HUES48 (cell line): ENCODE data around the gene RAMAC.
A peak's percentile ranks its signal among the peaks of the same experiment; 100 is the strongest.
"Not testable (repeated sequence)": the region's sequence is repeated elsewhere in the genome, so short reads cannot be mapped to it uniquely, and the experiment has no call there.

Source experiments
- H3K27ac ChIP-seq: one replicate; pipeline ENCODE4 v1.7.0; 2013; ENCODE audit warnings: low read depth, low read length, inconsistent platforms
- H3K27me3 ChIP-seq: 2 replicates; pipeline ENCODE4 v1.6.1; 2013; ENCODE audit warnings: mild to moderate bottlenecking, low read length; ENCODE audit not compliant: control insufficient read depth, insufficient read depth
- H3K36me3 ChIP-seq: 2 replicates; pipeline ENCODE4 v1.6.1; 2013; ENCODE audit warnings: low read length; ENCODE audit not compliant: control insufficient read depth, insufficient read depth
- H3K4me1 ChIP-seq: 2 replicates; pipeline ENCODE4 v1.6.1; 2013; ENCODE audit warnings: mild to moderate bottlenecking, low read length; ENCODE audit not compliant: control insufficient read depth, insufficient read depth
- H3K4me3 ChIP-seq: 2 replicates; pipeline ENCODE4 v1.5.1; 2013; ENCODE audit warnings: mild to moderate bottlenecking, low read depth, low read length
- H3K9ac ChIP-seq: 2 replicates; pipeline ENCODE4 v1.6.1; 2013; ENCODE audit warnings: mild to moderate bottlenecking, low read depth, low read length, moderate library complexity
- H3K9me3 ChIP-seq: 2 replicates; pipeline ENCODE4 v1.6.1; 2013; ENCODE audit warnings: low read length; ENCODE audit not compliant: control insufficient read depth, insufficient read depth

Gene RAMAC

GRCh38 chr15:82993144-82993543 is 7.1 kb downstream of the RAMAC start:
- Histone ChIP-seq H3K36me3 (peaks cover 20% of the 10 kb centered on the region), H3K27ac (no peak overlapping the region)

GRCh38 chr15:82995076-82995475 is 9.1 kb downstream of the RAMAC start:
- H3K4me1 ChIP-seq, result no peaks in the 10 kb centered on the region
- peaks cover 5% of the 10 kb centered on the region for H3K36me3 ChIP-seq
- no peak overlapping the region for H3K4me3 ChIP-seq
- no peaks in the 10 kb centered on the region for H3K27me3 ChIP-seq
- no peaks in the 10 kb centered on the region for H3K9me3 ChIP-seq
- no peak overlapping the region for H3K9ac ChIP-seq
- no peak overlapping the region for H3K27ac ChIP-seq

More at GRCh38 chr15:82993144-82993543, 7.1 kb downstream of the RAMAC start:
- Histone ChIP-seq H3K9ac (no peak overlapping the region), H3K27me3 (no peaks in the 10 kb centered on the region), H3K4me1 (no peaks in the 10 kb centered on the region), H3K9me3 (no peaks in the 10 kb centered on the region), H3K4me3 (no peak overlapping the region)

GRCh38 chr15:82995938-82996337 is 9.9 kb downstream of the RAMAC start:
- H3K4me3 ChIP-seq, result no peak overlapping the region
- no peaks in the 10 kb centered on the region for H3K4me1 ChIP-seq
- H3K9me3 ChIP-seq, result no peaks in the 10 kb centered on the region
- H3K27me3 ChIP-seq, result no peaks in the 10 kb centered on the region
- H3K9ac ChIP-seq, result no peak overlapping the region
- no peak overlapping the region for H3K27ac ChIP-seq
- H3K36me3 ChIP-seq, result no peaks in the 10 kb centered on the region

GRCh38 chr15:82999426-82999825 is 13.4 kb downstream of the RAMAC start:
- Histone ChIP-seq H3K4me1 (no peaks in the 10 kb centered on the region), H3K36me3 (peaks cover 4% of the 10 kb centered on the region; the same call in 1 of the 2 replicates), H3K27me3 (no peaks in the 10 kb centered on the region), H3K27ac (no peak overlapping the region), H3K9ac (no peak overlapping the region), H3K9me3 (no peaks in the 10 kb centered on the region), H3K4me3 (no peak overlapping the region)

GRCh38 chr15:82999905-83000671 is 14.1 kb downstream of the RAMAC start:
- Histone ChIP-seq H3K4me1 (no peaks in the 10 kb centered on the region), H3K27ac (no peak overlapping the region), H3K27me3 (no peaks in the 10 kb centered on the region), H3K4me3 (no peak overlapping the region), H3K9ac (no peak overlapping the region), H3K9me3 (no peaks in the 10 kb centered on the region), H3K36me3 (peaks cover 10% of the 10 kb centered on the region; the same call in 1 of the 2 replicates)

- not testable (repeated sequence) for H3K9ac ChIP-seq, H3K4me3 ChIP-seq, H3K9me3 ChIP-seq, H3K4me1 ChIP-seq, H3K27ac ChIP-seq, H3K27me3 ChIP-seq
- H3K36me3 ChIP-seq, result peaks cover 12% of the 10 kb centered on the region; the same call in 1 of the 2 replicates
Measured at GRCh38 chr15:83000672-83001031, 14.6 kb downstream of the RAMAC start.

- peak overlapping the region; percentile 86 for H3K27ac ChIP-seq
- H3K4me1 ChIP-seq, result peaks cover 15% of the 10 kb centered on the region
- peaks cover 32% of the 10 kb centered on the region for H3K36me3 ChIP-seq
- peak overlapping the region; percentile 73 for H3K9ac ChIP-seq
- no peaks in the 10 kb centered on the region for H3K27me3 ChIP-seq
- H3K4me3 ChIP-seq, result peak overlapping the region; percentile 93
- no peaks in the 10 kb centered on the region for H3K9me3 ChIP-seq
Measured at GRCh38 chr15:83010709-83011270, 24.8 kb downstream of the RAMAC start.

- H3K4me3 ChIP-seq, result peak within 1 kb of the TSS; percentile 93
- H3K9ac ChIP-seq, result peak within 1 kb of the TSS; percentile 84
- H3K9me3 ChIP-seq, result no peaks in the 10 kb centered on the region
- peak within 1 kb of the TSS; percentile 86 for H3K27ac ChIP-seq
- H3K4me1 ChIP-seq, result peaks cover 15% of the 10 kb centered on the region
- H3K27me3 ChIP-seq, result no peaks in the 10 kb centered on the region
- peaks cover 33% of the 10 kb centered on the region for H3K36me3 ChIP-seq
Measured at GRCh38 chr15:83011271-83012075, 25.5 kb downstream of the RAMAC start, which contains the start of gene C15orf40. Gene C15orf40, minus strand, starts transcription at chr15:83011639. Its CDS starts 32 bp downstream, at chr15:83011607.

GRCh38 chr15:83012076-83012426 is 26.0 kb downstream of the RAMAC start:
- H3K27me3 ChIP-seq, result no peaks in the 10 kb centered on the region
- peaks cover 37% of the 10 kb centered on the region for H3K36me3 ChIP-seq
- no peaks in the 10 kb centered on the region for H3K9me3 ChIP-seq
- no peak overlapping the region for H3K27ac ChIP-seq
- peaks cover 15% of the 10 kb centered on the region for H3K4me1 ChIP-seq
- H3K4me3 ChIP-seq, result peak overlapping the region; percentile 93
- H3K9ac ChIP-seq, result peak overlapping the region; percentile 84

GRCh38 chr15:83012636-83013035 is 26.6 kb downstream of the RAMAC start:
- Histone ChIP-seq H3K27ac (no peak overlapping the region), H3K9ac (no peak overlapping the region), H3K27me3 (no peaks in the 10 kb centered on the region), H3K4me1 (peaks cover 15% of the 10 kb centered on the region), H3K9me3 (no peaks in the 10 kb centered on the region), H3K36me3 (peaks cover 38% of the 10 kb centered on the region), H3K4me3 (peak overlapping the region; percentile 93; the same call in 1 of the 2 replicates)

- H3K9ac ChIP-seq, result no peak overlapping the region
- peaks cover 39% of the 10 kb centered on the region for H3K36me3 ChIP-seq
Measured at GRCh38 chr15:83014205-83014653, 28.2 kb downstream of the RAMAC start.

More at GRCh38 chr15:83014205-83014653, 28.2 kb downstream of the RAMAC start:
- no peaks in the 10 kb centered on the region for H3K27me3 ChIP-seq
- H3K4me1 ChIP-seq, result peaks cover 15% of the 10 kb centered on the region
- no peak overlapping the region for H3K27ac ChIP-seq
- H3K9me3 ChIP-seq, result no peaks in the 10 kb centered on the region
- H3K4me3 ChIP-seq, result no peak overlapping the region
